ENCODE results near the gene APEX2.

- TF ChIP-seq POLR2A (IDR thresholded peaks at IDR 0.05), result no peak
- TF ChIP-seq, protein P1, sequence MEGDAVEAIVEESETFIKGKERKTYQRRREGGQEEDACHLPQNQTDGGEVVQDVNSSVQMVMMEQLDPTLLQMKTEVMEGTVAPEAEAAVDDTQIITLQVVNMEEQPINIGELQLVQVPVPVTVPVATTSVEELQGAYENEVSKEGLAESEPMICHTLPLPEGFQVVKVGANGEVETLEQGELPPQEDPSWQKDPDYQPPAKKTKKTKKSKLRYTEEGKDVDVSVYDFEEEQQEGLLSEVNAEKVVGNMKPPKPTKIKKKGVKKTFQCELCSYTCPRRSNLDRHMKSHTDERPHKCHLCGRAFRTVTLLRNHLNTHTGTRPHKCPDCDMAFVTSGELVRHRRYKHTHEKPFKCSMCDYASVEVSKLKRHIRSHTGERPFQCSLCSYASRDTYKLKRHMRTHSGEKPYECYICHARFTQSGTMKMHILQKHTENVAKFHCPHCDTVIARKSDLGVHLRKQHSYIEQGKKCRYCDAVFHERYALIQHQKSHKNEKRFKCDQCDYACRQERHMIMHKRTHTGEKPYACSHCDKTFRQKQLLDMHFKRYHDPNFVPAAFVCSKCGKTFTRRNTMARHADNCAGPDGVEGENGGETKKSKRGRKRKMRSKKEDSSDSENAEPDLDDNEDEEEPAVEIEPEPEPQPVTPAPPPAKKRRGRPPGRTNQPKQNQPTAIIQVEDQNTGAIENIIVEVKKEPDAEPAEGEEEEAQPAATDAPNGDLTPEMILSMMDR (IDR thresholded peaks at IDR 0.05), result no peak
These were observed 35.2 kb upstream of the APEX2 start for GRCh38 chrX:54964766-54965497.
